HAP-1 (cell line): ENCODE data around the gene PLCH1.
A peak's percentile ranks its signal among the peaks of the same experiment; 100 is the strongest.

Experiments used
- DNase-seq, 2 experiments: peaks; one replicate each; pipeline ENCODE4 v3.0.0-alpha.2; 2016 to 2020; ENCODE audit warnings: low spot score in 2 of 2
- H3K27me3 ChIP-seq: fragments of 250-450 bp; sonication (Bioruptor Pico); 2 replicates; pipeline ENCODE4 v1.5.1; 2020; ENCODE audit warnings: low read depth, mild to moderate bottlenecking, moderate library complexity
- H3K36me3 ChIP-seq: fragments of 250-450 bp; sonication (Bioruptor Pico); replicated peaks from 2 replicates; pipeline ENCODE4 v1.5.1; 2020; ENCODE audit warnings: mild to moderate bottlenecking
- H3K4me1 ChIP-seq: fragments of 250-450 bp; sonication (Bioruptor Pico); 2 replicates; pipeline ENCODE4 v1.5.1; 2020; ENCODE audit warnings: mild to moderate bottlenecking
- H3K4me3 ChIP-seq: fragments of 250-450 bp; sonication (Bioruptor Pico); 2 replicates; pipeline ENCODE4 v1.5.1; 2020; ENCODE audit warnings: mild to moderate bottlenecking, moderate library complexity
- H3K9me3 ChIP-seq: fragments of 250-450 bp; sonication (Bioruptor Pico); 2 replicates; pipeline ENCODE4 v1.5.1; 2020; ENCODE audit warnings: mild to moderate bottlenecking, moderate library complexity
- in situ Hi-C: fragments of 300-500 bp; cut with MboI; formaldehyde crosslinking; loops from 3 replicates; pipeline ENCODE4 v1.14.3; 2020; ENCODE audit warnings: low sequenced_read_pairs, inconsistent platforms, mixed read lengths

The PLCH1 gene

GRCh38 chr3:155377847-155378246 lies 367.0 kb downstream of the PLCH1 start:
- no peak overlapping the region for H3K4me3 ChIP-seq
- DNase-seq: no peak
- no peaks in the 10 kb centered on the region for H3K27me3 ChIP-seq
- H3K36me3 ChIP-seq: no peaks in the 10 kb centered on the region
- H3K9me3 ChIP-seq: no peaks in the 10 kb centered on the region
- in situ Hi-C loops: no loop called here
- H3K4me1 ChIP-seq: peaks cover 19% of the 10 kb centered on the region

- H3K4me3 ChIP-seq: no peak overlapping the region
- H3K36me3 ChIP-seq: no peaks in the 10 kb centered on the region
- H3K4me1 ChIP-seq: peaks cover 13% of the 10 kb centered on the region
- no peak for DNase-seq
- H3K9me3 ChIP-seq: no peaks in the 10 kb centered on the region
- in situ Hi-C loops: no loop called here
- H3K27me3 ChIP-seq: no peaks in the 10 kb centered on the region
These were observed 367.8 kb downstream of the PLCH1 start for GRCh38 chr3:155377071-155377470.

GRCh38 chr3:155372281-155372680 lies 372.6 kb downstream of the PLCH1 start:
- Histone ChIP-seq H3K9me3 (no peaks in the 10 kb centered on the region), H3K4me1 (peaks cover 36% of the 10 kb centered on the region), H3K4me3 (no peak overlapping the region), H3K36me3 (no peaks in the 10 kb centered on the region), H3K27me3 (no peaks in the 10 kb centered on the region)
- in situ Hi-C loops: loop anchor here (25.0 kb wide), 1 partner anchor 490 kb away; the partner anchor contains the start of genes GMPS and SLC33A1
- DNase-seq: no peak

GRCh38 chr3:155370764-155371503 lies 373.9 kb downstream of the PLCH1 start:
- no peak overlapping the region for H3K4me3 ChIP-seq
- in situ Hi-C loops: loop anchor here (25.0 kb wide), 1 partner anchor 491 kb away; the partner anchor contains the start of genes GMPS and SLC33A1
- no peaks in the 10 kb centered on the region for H3K27me3 ChIP-seq
- DNase-seq: no peak
- no peaks in the 10 kb centered on the region for H3K36me3 ChIP-seq
- H3K9me3 ChIP-seq: no peaks in the 10 kb centered on the region; the same call in 1 of the 2 replicates
- peaks cover 43% of the 10 kb centered on the region for H3K4me1 ChIP-seq

GRCh38 chr3:155370198-155370597 lies 374.7 kb downstream of the PLCH1 start:
- DNase-seq: no peak
- in situ Hi-C loops: loop anchor here (25.0 kb wide), 1 partner anchor 492 kb away; the partner anchor contains the start of genes GMPS and SLC33A1
- Histone ChIP-seq H3K4me1 (peaks cover 43% of the 10 kb centered on the region), H3K9me3 (peaks cover 5% of the 10 kb centered on the region), H3K27me3 (no peaks in the 10 kb centered on the region), H3K36me3 (no peaks in the 10 kb centered on the region), H3K4me3 (no peak overlapping the region)

- Histone ChIP-seq H3K4me1 (peaks cover 48% of the 10 kb centered on the region), H3K9me3 (peaks cover 7% of the 10 kb centered on the region), H3K4me3 (no peak overlapping the region), H3K36me3 (no peaks in the 10 kb centered on the region), H3K27me3 (no peaks in the 10 kb centered on the region)
- peak; percentile 47 to 59 for DNase-seq
- in situ Hi-C loops: loop anchor here (25.0 kb wide), 1 partner anchor 493 kb away; the partner anchor contains the start of genes GMPS and SLC33A1
These were observed 375.1 kb downstream of the PLCH1 start for GRCh38 chr3:155369735-155370134.

- Histone ChIP-seq H3K4me1 (peaks cover 53% of the 10 kb centered on the region), H3K9me3 (peaks cover 7% of the 10 kb centered on the region), H3K4me3 (no peak overlapping the region), H3K27me3 (no peaks in the 10 kb centered on the region), H3K36me3 (no peaks in the 10 kb centered on the region)
- in situ Hi-C loops: loop anchor here (25.0 kb wide), 1 partner anchor 493 kb away; the partner anchor contains the start of genes GMPS and SLC33A1
- DNase-seq: peak; percentile 53 to 95
These were observed 375.6 kb downstream of the PLCH1 start for GRCh38 chr3:155369244-155369643.

- H3K36me3 ChIP-seq: no peaks in the 10 kb centered on the region
- no peak overlapping the region for H3K4me3 ChIP-seq
- peaks cover 57% of the 10 kb centered on the region for H3K4me1 ChIP-seq
- in situ Hi-C loops: loop anchor here (25.0 kb wide), 1 partner anchor 494 kb away; the partner anchor contains the start of genes GMPS and SLC33A1
- peak; percentile 33 to 59 for DNase-seq
- peaks cover 7% of the 10 kb centered on the region for H3K9me3 ChIP-seq
- no peaks in the 10 kb centered on the region for H3K27me3 ChIP-seq
These were observed 376.1 kb downstream of the PLCH1 start for GRCh38 chr3:155368786-155369185.

GRCh38 chr3:155367506-155367905 lies 377.4 kb downstream of the PLCH1 start:
- H3K36me3 ChIP-seq: no peaks in the 10 kb centered on the region
- no peak for DNase-seq
- H3K4me3 ChIP-seq: no peak overlapping the region
- in situ Hi-C loops: loop anchor here (25.0 kb wide), 1 partner anchor 495 kb away; the partner anchor contains the start of genes GMPS and SLC33A1
- H3K27me3 ChIP-seq: no peaks in the 10 kb centered on the region
- peaks cover 7% of the 10 kb centered on the region for H3K9me3 ChIP-seq
- H3K4me1 ChIP-seq: peaks cover 67% of the 10 kb centered on the region

GRCh38 chr3:155365178-155365783 lies 379.6 kb downstream of the PLCH1 start:
- peaks cover 7% of the 10 kb centered on the region for H3K9me3 ChIP-seq
- H3K4me3 ChIP-seq: no peak overlapping the region
- no peaks in the 10 kb centered on the region for H3K27me3 ChIP-seq
- in situ Hi-C loops: loop anchor here (25.0 kb wide), 1 partner anchor 497 kb away; the partner anchor contains the start of genes GMPS and SLC33A1
- no peak for DNase-seq
- H3K4me1 ChIP-seq: peaks cover 83% of the 10 kb centered on the region
- H3K36me3 ChIP-seq: no peaks in the 10 kb centered on the region

- Histone ChIP-seq H3K9me3 (peaks cover 7% of the 10 kb centered on the region), H3K36me3 (no peaks in the 10 kb centered on the region), H3K4me1 (peaks cover 81% of the 10 kb centered on the region), H3K4me3 (no peak overlapping the region), H3K27me3 (no peaks in the 10 kb centered on the region)
- in situ Hi-C loops: loop anchor here (25.0 kb wide), 1 partner anchor 498 kb away; the partner anchor contains the start of genes GMPS and SLC33A1
- DNase-seq: no peak
These were observed 380.4 kb downstream of the PLCH1 start for GRCh38 chr3:155364492-155364891.

GRCh38 chr3:155363690-155364070 lies 381.2 kb downstream of the PLCH1 start:
- no peaks in the 10 kb centered on the region for H3K27me3 ChIP-seq
- in situ Hi-C loops: loop anchor here (25.0 kb wide), 1 partner anchor 499 kb away; the partner anchor contains the start of genes GMPS and SLC33A1
- DNase-seq: peak in 1 of 2 experiments; percentile 33
- H3K36me3 ChIP-seq: no peaks in the 10 kb centered on the region
- H3K4me3 ChIP-seq: no peak overlapping the region; the same call in 1 of the 2 replicates
- peaks cover 7% of the 10 kb centered on the region for H3K9me3 ChIP-seq
- H3K4me1 ChIP-seq: peaks cover 82% of the 10 kb centered on the region

- Histone ChIP-seq H3K4me1 (peaks cover 82% of the 10 kb centered on the region), H3K9me3 (peaks cover 7% of the 10 kb centered on the region), H3K4me3 (no peak overlapping the region; the same call in 1 of the 2 replicates), H3K36me3 (no peaks in the 10 kb centered on the region), H3K27me3 (no peaks in the 10 kb centered on the region)
- peak; percentile 69 to 97 for DNase-seq
- in situ Hi-C loops: loop anchor here (25.0 kb wide), 1 partner anchor 499 kb away; the partner anchor contains the start of genes GMPS and SLC33A1
These were observed 381.8 kb downstream of the PLCH1 start for GRCh38 chr3:155362808-155363689.
